Immature natural killer cell (primary cell): ENCODE measurements around the gene MRPL33. TPM values are rescaled to one million over a fixed set of nuclear protein-coding genes. Genes with fewer than 3 reads are reported as not detected.
A peak's percentile ranks its signal among the peaks of the same experiment; 100 is the strongest.
"Not testable (repeated sequence)": the region's sequence is repeated elsewhere in the genome, so short reads cannot be mapped to it uniquely, and the experiment has no call there.

Experiments used
- DNase-seq, 3 donors: peaks; one replicate each; pipeline ENCODE4 v3.0.0; 2022; ENCODE audit warnings: mixed read lengths in 1 of 3
- H3K27ac Mint-ChIP-seq, 6 donors: one replicate each; pipeline ENCODE4 v1.8.0; 2020; ENCODE audit warnings: mixed read lengths in 6 of 6, mild to moderate bottlenecking in 5 of 6, inconsistent platforms in 4 of 6, moderate library complexity in 3 of 6
- H3K27me3 Mint-ChIP-seq, 3 donors: one replicate each; pipeline ENCODE4 v1.8.0; 2020 to 2021; ENCODE audit warnings: low read depth in 3 of 3, mild to moderate bottlenecking in 3 of 3, mixed read lengths in 3 of 3, moderate library complexity in 3 of 3, inconsistent platforms in 1 of 3
- H3K36me3 Mint-ChIP-seq, 3 donors: one replicate each; pipeline ENCODE4 v1.8.0; 2020; ENCODE audit warnings: mixed read lengths in 3 of 3, inconsistent platforms in 2 of 3, mild to moderate bottlenecking in 2 of 3
- H3K4me1 Mint-ChIP-seq, 2 donors: one replicate each; pipeline ENCODE4 v1.8.0; 2020; ENCODE audit warnings: inconsistent platforms in 2 of 2, mild to moderate bottlenecking in 2 of 2, mixed read lengths in 2 of 2, moderate library complexity in 1 of 2
- H3K4me3 Mint-ChIP-seq, 5 donors: one replicate each; pipeline ENCODE4 v1.8.0; 2020; ENCODE audit warnings: mild to moderate bottlenecking in 5 of 5, mixed read lengths in 5 of 5, inconsistent platforms in 3 of 5, moderate library complexity in 3 of 5
- H3K9me3 Mint-ChIP-seq, 6 donors: one replicate each; pipeline ENCODE4 v1.8.0; 2020; ENCODE audit warnings: mild to moderate bottlenecking in 6 of 6, mixed read lengths in 6 of 6, inconsistent platforms in 4 of 6, moderate library complexity in 3 of 6
- polyA plus RNA-seq, 3 donors: library from polyadenylated mRNA; unstranded; fragments of 300-500 nt; fragmentation: Illumina TruSeq; gene quantifications; one replicate each; pipeline ENCODE4 v1.2.3, GENCODE V29; 2021

The MRPL33 gene
- polyA plus RNA-seq, 3 donors from 2014 or later, result 190 to 266 (median 238) TPM

DNA sequence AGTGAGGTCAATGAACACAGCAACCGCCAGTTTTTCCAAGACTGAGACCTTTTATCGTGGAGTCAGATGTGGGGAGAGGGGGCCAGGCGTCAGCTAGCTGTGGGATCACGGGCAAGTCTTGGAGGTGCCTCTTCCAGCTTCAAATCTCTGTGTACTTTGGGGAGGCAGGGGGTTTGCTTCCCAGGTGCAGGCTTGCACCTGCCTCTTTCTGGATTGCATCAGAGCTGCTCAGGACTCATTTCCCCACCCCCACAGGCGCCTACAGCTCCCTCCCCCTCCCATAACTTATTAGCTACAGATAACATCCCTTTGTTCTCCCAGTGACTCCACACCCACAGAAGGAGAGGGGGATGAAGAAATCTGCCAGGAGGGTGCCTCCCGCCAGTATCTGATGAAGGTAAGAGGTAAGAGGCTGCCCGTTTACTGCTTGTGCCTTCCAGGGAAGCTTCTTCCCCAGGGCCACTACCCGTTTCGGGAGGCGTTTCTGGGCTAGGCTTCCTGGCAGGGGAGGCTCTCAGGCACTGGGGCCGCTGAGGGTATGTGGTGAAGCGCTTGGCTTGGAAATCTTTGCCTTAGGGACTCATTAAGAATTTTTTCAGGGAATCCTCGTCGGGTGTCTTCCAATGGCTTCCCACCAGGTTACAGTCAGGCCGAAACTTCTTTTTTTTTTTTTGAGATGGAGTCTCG is 18.8 kb upstream of the MRPL33 start:
- no peak for DNase-seq
- peaks cover 3 to 12% (median 7%) of the 10 kb centered on the region in 3 donors for H3K27me3 Mint-ChIP-seq
- H3K4me3 Mint-ChIP-seq, result no peak overlapping the region
- H3K27ac Mint-ChIP-seq, result no peak overlapping the region
- H3K36me3 Mint-ChIP-seq, result no peaks in the 10 kb centered on the region
- H3K9me3 Mint-ChIP-seq, result peaks cover 3 to 8% (median 7%) of the 10 kb centered on the region in 6 donors
- H3K4me1 Mint-ChIP-seq, result no peaks in the 10 kb centered on the region

- H3K36me3 Mint-ChIP-seq, result no peaks in the 10 kb centered on the region
- H3K27ac Mint-ChIP-seq, result no peak overlapping the region
- H3K4me1 Mint-ChIP-seq, result no peaks in the 10 kb centered on the region
- H3K9me3 Mint-ChIP-seq, result peaks cover 0 to 3% (median 0%) of the 10 kb centered on the region in 6 donors
- peaks cover 3 to 12% (median 3%) of the 10 kb centered on the region in 3 donors for H3K27me3 Mint-ChIP-seq
- peak; percentile 19 to 56 (median 44) for DNase-seq
- H3K4me3 Mint-ChIP-seq, result no peak overlapping the region
These were observed 17.4 kb upstream of the MRPL33 start for GRCh38 chr2:27754138-27754588.

GRCh38 chr2:27754831-27755230 is 16.7 kb upstream of the MRPL33 start:
- no peaks in the 10 kb centered on the region for H3K9me3 Mint-ChIP-seq
- peaks cover 3 to 9% (median 3%) of the 10 kb centered on the region in 3 donors for H3K27me3 Mint-ChIP-seq
- no peak overlapping the region for H3K4me3 Mint-ChIP-seq
- no peak overlapping the region for H3K27ac Mint-ChIP-seq
- no peaks in the 10 kb centered on the region for H3K36me3 Mint-ChIP-seq
- H3K4me1 Mint-ChIP-seq, result no peaks in the 10 kb centered on the region
- DNase-seq, result no peak

GRCh38 chr2:27756091-27756490 is 15.4 kb upstream of the MRPL33 start:
- H3K9me3 Mint-ChIP-seq, result no peaks in the 10 kb centered on the region
- no peak overlapping the region for H3K4me3 Mint-ChIP-seq
- no peak for DNase-seq
- no peaks in the 10 kb centered on the region for H3K36me3 Mint-ChIP-seq
- no peak overlapping the region for H3K27ac Mint-ChIP-seq
- no peaks in the 10 kb centered on the region for H3K4me1 Mint-ChIP-seq
- peaks cover 3 to 6% (median 5%) of the 10 kb centered on the region in 3 donors for H3K27me3 Mint-ChIP-seq

DNA sequence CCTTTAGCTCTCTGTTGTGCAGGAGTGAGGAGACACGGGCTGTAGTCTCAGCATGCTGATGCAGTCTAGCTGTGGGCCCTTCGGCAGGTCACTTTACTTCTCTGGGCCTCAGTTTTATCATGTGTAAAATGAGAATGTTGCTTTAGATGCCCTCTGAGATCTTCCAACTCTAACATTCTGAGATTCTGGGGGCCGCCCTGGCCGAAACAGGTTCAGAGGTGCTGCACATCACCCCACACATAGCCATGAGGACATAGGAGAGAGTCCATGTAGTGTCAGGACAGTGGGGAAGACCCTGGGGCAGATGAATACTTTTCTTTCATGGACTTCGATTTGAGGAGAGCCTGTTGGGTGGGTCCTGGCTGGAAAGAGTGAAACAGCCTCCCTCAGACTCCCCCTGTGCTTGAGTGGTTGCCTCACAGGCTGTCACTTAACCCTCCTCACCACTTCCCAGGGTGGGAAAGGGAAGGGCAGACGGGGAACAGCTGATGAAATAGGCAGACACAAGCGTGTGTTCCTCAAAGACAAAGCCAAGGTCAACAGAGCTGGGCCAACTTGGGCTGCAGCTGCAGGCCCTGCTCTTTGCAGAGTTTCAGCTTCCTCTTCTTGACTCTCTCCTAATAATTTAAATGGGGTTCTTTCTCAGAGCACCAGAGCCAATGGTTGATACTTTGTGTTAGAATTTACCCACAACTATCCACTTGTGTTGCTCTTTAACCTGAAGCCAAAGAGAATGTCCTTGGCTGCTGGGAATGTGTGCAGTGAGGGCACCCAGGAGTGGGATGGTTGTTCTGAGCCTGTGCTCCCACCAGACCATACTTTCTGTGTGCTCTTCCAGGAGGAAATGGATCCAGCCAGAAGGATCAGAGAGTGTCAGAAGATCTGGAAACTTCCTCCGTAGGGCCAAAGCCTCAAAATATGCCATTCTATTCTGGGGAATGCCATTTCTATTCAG is 14.7 kb upstream of the MRPL33 start:
- no peak for DNase-seq
- no peak overlapping the region for H3K4me3 Mint-ChIP-seq
- H3K9me3 Mint-ChIP-seq, result no peaks in the 10 kb centered on the region
- H3K27me3 Mint-ChIP-seq, result peaks cover 3 to 7% (median 5%) of the 10 kb centered on the region in 3 donors
- H3K27ac Mint-ChIP-seq, result peak overlapping the region in 1 of 6 donors; percentile 17
- H3K36me3 Mint-ChIP-seq, result no peaks in the 10 kb centered on the region
- H3K4me1 Mint-ChIP-seq, result no peaks in the 10 kb centered on the region

GRCh38 chr2:27762951-27763906 is 8.3 kb upstream of the MRPL33 start:
- H3K27me3 Mint-ChIP-seq, result peaks cover 5 to 8% (median 7%) of the 10 kb centered on the region in 3 donors
- H3K4me1 Mint-ChIP-seq, result peaks cover 11 to 13% of the 10 kb centered on the region in 2 donors
- H3K4me3 Mint-ChIP-seq, result no peak overlapping the region
- DNase-seq, result no peak
- no peaks in the 10 kb centered on the region for H3K36me3 Mint-ChIP-seq
- no peak overlapping the region for H3K27ac Mint-ChIP-seq
- no peaks in the 10 kb centered on the region for H3K9me3 Mint-ChIP-seq

DNA sequence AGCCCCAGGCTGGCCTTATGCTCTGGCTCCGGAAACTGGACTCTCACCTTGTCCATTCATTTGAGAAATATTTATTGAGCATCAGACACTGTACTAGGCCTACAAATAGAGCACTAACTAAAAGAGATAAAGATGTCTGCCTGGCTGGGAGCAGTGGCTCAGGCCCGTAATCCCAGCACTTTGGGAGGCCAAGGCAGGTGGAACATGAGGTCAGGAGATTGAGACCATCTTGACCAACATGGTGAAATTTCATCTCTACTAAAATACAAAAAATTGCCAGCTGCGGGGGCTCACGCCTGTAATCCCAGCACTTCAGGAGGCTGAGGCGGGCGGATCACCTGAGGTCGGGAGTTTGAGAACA is 7.6 kb upstream of the MRPL33 start:
- Mint-ChIP-seq H3K36me3 (no peaks in the 10 kb centered on the region), H3K27me3 (peaks cover 5 to 8% (median 7%) of the 10 kb centered on the region in 3 donors), H3K4me1 (peaks cover 11 to 13% of the 10 kb centered on the region in 2 donors), H3K9me3 (no peaks in the 10 kb centered on the region), H3K27ac (peak overlapping the region in 1 of 6 donors; percentile 9), H3K4me3 (no peak overlapping the region)
- no peak for DNase-seq

DNA sequence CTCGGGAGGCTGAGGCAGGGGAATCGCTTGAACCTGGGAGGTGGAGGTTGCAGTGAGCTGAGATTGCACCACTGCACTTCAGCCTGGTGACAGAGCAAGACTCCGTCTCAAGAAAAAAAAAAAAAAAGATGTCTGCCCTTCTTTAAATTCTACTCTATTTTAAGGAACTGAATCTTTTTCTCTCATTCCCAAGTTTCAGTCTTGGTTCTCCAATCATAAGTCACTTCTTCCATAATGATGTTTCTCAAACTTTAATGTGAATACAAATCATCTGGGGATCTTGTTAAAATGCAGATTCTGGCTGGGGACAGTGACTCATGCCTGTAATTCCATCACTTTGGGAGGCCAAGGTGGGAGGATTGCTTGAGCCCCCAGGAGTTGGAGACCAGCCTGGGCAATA is 7.0 kb upstream of the MRPL33 start:
- H3K9me3 Mint-ChIP-seq, H3K27ac Mint-ChIP-seq, H3K4me3 Mint-ChIP-seq, DNase-seq, H3K36me3 Mint-ChIP-seq, H3K27me3 Mint-ChIP-seq: not testable (repeated sequence)
- peaks cover 11 to 13% of the 10 kb centered on the region in 2 donors for H3K4me1 Mint-ChIP-seq

- Mint-ChIP-seq H3K9me3 (no peaks in the 10 kb centered on the region), H3K4me1 (peaks cover 13% of the 10 kb centered on the region in 2 donors), H3K27me3 (peaks cover 5 to 8% (median 8%) of the 10 kb centered on the region in 3 donors), H3K36me3 (no peaks in the 10 kb centered on the region), H3K27ac (peak overlapping the region in 3 of 6 donors; percentile 2 to 73 (median 37)), H3K4me3 (peak overlapping the region; percentile 44 to 76 (median 67))
- peak; percentile 20 to 57 (median 44) for DNase-seq
These were observed 5.8 kb upstream of the MRPL33 start for GRCh38 chr2:27765621-27766286.

- peak overlapping the region; percentile 44 to 76 (median 67) for H3K4me3 Mint-ChIP-seq
- H3K9me3 Mint-ChIP-seq, result no peaks in the 10 kb centered on the region
- peaks cover 7 to 8% (median 8%) of the 10 kb centered on the region in 3 donors for H3K27me3 Mint-ChIP-seq
- peaks cover 18% of the 10 kb centered on the region in 2 donors for H3K4me1 Mint-ChIP-seq
- no peaks in the 10 kb centered on the region for H3K36me3 Mint-ChIP-seq
- H3K27ac Mint-ChIP-seq, result peak overlapping the region in 3 of 6 donors; percentile 2 to 73 (median 37)
- DNase-seq, result no peak
These were observed 5.2 kb upstream of the MRPL33 start for GRCh38 chr2:27766287-27766661.

DNA sequence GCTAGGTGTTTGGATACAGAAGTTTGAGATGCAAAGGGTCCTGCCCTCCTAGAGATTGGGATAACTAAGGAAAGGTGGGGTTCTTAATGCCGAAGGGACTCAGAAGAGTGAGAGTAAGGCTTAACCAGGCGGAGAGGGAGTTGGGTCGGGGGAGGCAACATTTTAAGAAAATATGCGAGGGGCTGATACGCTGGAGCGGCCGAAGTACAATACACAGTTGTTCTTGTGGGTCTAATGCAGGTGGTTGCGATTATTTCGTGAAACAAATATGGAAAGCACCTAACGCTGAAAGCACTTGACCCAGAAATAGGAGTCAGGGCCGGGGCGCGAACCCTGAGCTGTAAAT is 344 bp upstream of the MRPL33 start:
- peaks cover 3 to 12% (median 4%) of the 10 kb centered on the region in 3 donors for H3K27me3 Mint-ChIP-seq
- H3K36me3 Mint-ChIP-seq, result peaks cover 4 to 6% (median 4%) of the 10 kb centered on the region in 3 donors
- peak overlapping the region; percentile 98 to 100 (median 100) for H3K4me3 Mint-ChIP-seq
- no peak for DNase-seq
- no peaks in the 10 kb centered on the region for H3K9me3 Mint-ChIP-seq
- H3K4me1 Mint-ChIP-seq, result peaks cover 38 to 46% of the 10 kb centered on the region in 2 donors
- peak overlapping the region; percentile 97 to 100 (median 100) for H3K27ac Mint-ChIP-seq

GRCh38 chr2:27772804-27773203 is 1.3 kb downstream of the MRPL33 start:
- Mint-ChIP-seq H3K4me1 (peaks cover 38 to 50% of the 10 kb centered on the region in 2 donors), H3K27ac (peak overlapping the region; percentile 58 to 100 (median 76)), H3K36me3 (peaks cover 4 to 7% (median 4%) of the 10 kb centered on the region in 3 donors), H3K4me3 (peak overlapping the region; percentile 75 to 100 (median 99)), H3K27me3 (peaks cover 3 to 12% (median 4%) of the 10 kb centered on the region in 3 donors), H3K9me3 (no peaks in the 10 kb centered on the region)
- no peak for DNase-seq
